A549 (cell line): ENCODE measurements around the gene PTH2. TPM values are rescaled to one million over a fixed set of nuclear protein-coding genes. Genes with fewer than 3 reads are reported as not detected.

Source experiments
- ATAC-seq, 2 experiments: fragments of 200-7000 bp in 1 of 2; fragments of >200 bp in 1 of 2; cut with Nextera tagmentation in 1 of 2; cut with Tn5 transposase in 1 of 2; 3 replicates each; pipeline versions ENCODE4 v1.8.0 to v1.9.1; 2018 to 2020; ENCODE audit warnings: mild to moderate bottlenecking in 1 of 2, moderate library complexity in 1 of 2
- CTCF ChIA-PET: fragments of 300-600 bp; sonication (Branson Sonifier 250); formaldehyde crosslinking; extraction: SDS; loops from one replicate; lab custom pipeline; 2021; ENCODE audit warnings: antibody characterized with exemption, inconsistent platforms; lab: Yijun Ruan, JAX
- POLR2A ChIA-PET: fragments of 350-600 bp; formaldehyde crosslinking; extraction: SDS; loops from one replicate; lab custom pipeline; 2021; ENCODE audit warnings: antibody characterized with exemption, inconsistent platforms; lab: Yijun Ruan, JAX
- DNase-seq, 2 experiments: peaks; one replicate each; pipeline versions ENCODE4 v3.0.0 to v3.0.0-alpha.2; 2011 to 2016; ENCODE audit warnings: low read depth in 1 of 2, low spot score in 1 of 2
- FAIRE-seq: peaks from 2 replicates; lab custom pipeline; 2011; peaks lifted over from hg19 to GRCh38; lab: Jason Lieb, UNC
- H3K27ac ChIP-seq, 2 experiments: fragments of >200 bp; sonication (Bioruptor Twin); formaldehyde crosslinking; 3 replicates each; pipeline ENCODE4 v1.5.1; 2016 to 2017
- H3K4me1 ChIP-seq: fragments of >200 bp; sonication (Bioruptor Twin); formaldehyde crosslinking; 3 replicates; pipeline ENCODE4 v1.6.1; 2016
- H3K4me2 ChIP-seq: fragments of >200 bp; sonication (Bioruptor Twin); formaldehyde crosslinking; 3 replicates; pipeline ENCODE4 v1.6.1; 2016
- H3K4me3 ChIP-seq: fragments of >200 bp; sonication (Bioruptor Twin); formaldehyde crosslinking; 3 replicates; pipeline ENCODE4 v1.5.1; 2016
- H3K9me3 ChIP-seq: fragments of >200 bp; sonication (Bioruptor Twin); formaldehyde crosslinking; 3 replicates; pipeline ENCODE4 v1.6.1; 2016
- BCL3 ChIP-seq: fragments of >200 bp; sonication (Bioruptor Twin); formaldehyde crosslinking; IDR thresholded peaks from 3 replicates; pipeline ENCODE4 v1.6.1; 2016
- BHLHE40 ChIP-seq: IDR thresholded peaks from 2 replicates; pipeline ENCODE4 v1.6.1; 2012; ENCODE audit warnings: low read depth, low read length, inconsistent platforms
- CEBPB ChIP-seq, 2 experiments: fragments of >200 bp in 1 of 2; sonication (Bioruptor Twin) in 1 of 2; formaldehyde crosslinking in 1 of 2; IDR thresholded peaks; 2 replicates each; pipeline ENCODE4 v1.6.1; 2012 to 2016
- CHD4 ChIP-seq: fragments of 200-600 bp; sonication (generic); IDR thresholded peaks from 2 replicates; pipeline ENCODE4 v1.6.1; 2016; ENCODE audit warnings: antibody characterized with exemption, mild to moderate bottlenecking, borderline replicate concordance
- EHMT2 ChIP-seq: fragments of 200-600 bp; sonication (generic); IDR thresholded peaks from 2 replicates; pipeline ENCODE4 v1.6.1; 2016; ENCODE audit warnings: antibody characterized with exemption, low read depth, mild to moderate bottlenecking, moderate library complexity
- EP300 ChIP-seq, 2 experiments: fragments of >200 bp; sonication (Bioruptor Twin); formaldehyde crosslinking; IDR thresholded peaks; 2 replicates in 1 of 2; 3 replicates in 1 of 2; pipeline ENCODE4 v1.6.1; 2016 to 2017
- HDAC2 ChIP-seq: fragments of 200-600 bp; sonication (generic); IDR thresholded peaks from 2 replicates; pipeline ENCODE4 v1.6.1; 2016
- JUN ChIP-seq, 2 experiments: fragments of >200 bp; sonication (Bioruptor Twin); formaldehyde crosslinking; IDR thresholded peaks; 2 replicates in 1 of 2; 3 replicates in 1 of 2; pipeline ENCODE4 v1.6.1; 2016 to 2017
- JUNB ChIP-seq: fragments of >200 bp; sonication (Bioruptor Twin); formaldehyde crosslinking; IDR thresholded peaks from 2 replicates; pipeline ENCODE4 v1.6.1; 2016
- MAFK ChIP-seq: fragments of 450-650 bp; IDR thresholded peaks from 2 replicates; pipeline ENCODE4 v1.6.1; 2014; ENCODE audit not compliant: partially characterized antibody
- MYC ChIP-seq: IDR thresholded peaks from 2 replicates; pipeline ENCODE4 v1.6.1; 2012; ENCODE audit warnings: mild to moderate bottlenecking, inconsistent platforms, low read length, improper control_type of control experiment, borderline replicate concordance
- NFE2L2 ChIP-seq: fragments of 150-350 bp; conservative IDR thresholded peaks from 2 replicates; pipeline ENCODE4 v1.6.1; 2014; ENCODE audit warnings: low read length
- NPAS2 ChIP-seq: fragments of 250-450 bp; sonication (Bioruptor Pico); IDR thresholded peaks from 2 replicates; pipeline ENCODE4 v1.8.0; 2022; ENCODE audit warnings: mild to moderate bottlenecking, moderate library complexity, borderline replicate concordance
- NR3C1 ChIP-seq: fragments of >200 bp; sonication (Bioruptor Twin); formaldehyde crosslinking; IDR thresholded peaks from 3 replicates; pipeline ENCODE4 v1.6.1; 2017
- POLR2A ChIP-seq: IDR thresholded peaks from 2 replicates; pipeline ENCODE4 v1.6.1; 2012; ENCODE audit warnings: mild to moderate bottlenecking, low read length
- REST ChIP-seq: fragments of 200-600 bp; sonication (generic); IDR thresholded peaks from 2 replicates; pipeline ENCODE4 v1.6.1; 2016; ENCODE audit warnings: antibody characterized with exemption, mild to moderate bottlenecking, moderate library complexity
- RNF2 ChIP-seq: fragments of 200-600 bp; sonication (generic); IDR thresholded peaks from 2 replicates; pipeline ENCODE4 v1.6.1; 2016; ENCODE audit warnings: low read depth, mild to moderate bottlenecking, antibody characterized with exemption, moderate library complexity, borderline replicate concordance
- SMC3 ChIP-seq: fragments of >200 bp; sonication (Bioruptor Twin); formaldehyde crosslinking; IDR thresholded peaks from 3 replicates; pipeline ENCODE4 v1.6.1; 2018; ENCODE audit warnings: inconsistent platforms
- TP53 ChIP-seq: fragments of 250-450 bp; sonication (Bioruptor Pico); IDR thresholded peaks from 2 replicates; pipeline ENCODE4 v1.5.0; 2021; ENCODE audit warnings: mild to moderate bottlenecking, moderate library complexity
- USF2 ChIP-seq: fragments of 450-650 bp; IDR thresholded peaks from 2 replicates; pipeline ENCODE4 v1.6.1; 2014; ENCODE audit warnings: antibody characterized with exemption
- ZC3H11A ChIP-seq: fragments of 450-650 bp; IDR thresholded peaks from 2 replicates; pipeline ENCODE4 v1.6.1; 2014; ENCODE audit warnings: antibody characterized with exemption, mild to moderate bottlenecking
- ZNF302 ChIP-seq: fragments of 250-450 bp; sonication (Bioruptor Pico); IDR thresholded peaks from 2 replicates; pipeline ENCODE4 v1.9.0; 2021; ENCODE audit warnings: inconsistent platforms, mild to moderate bottlenecking, moderate library complexity
- ZSCAN20 ChIP-seq: fragments of 250-450 bp; sonication (Bioruptor Pico); IDR thresholded peaks from 2 replicates; pipeline ENCODE4 v1.8.0; 2022; ENCODE audit warnings: mild to moderate bottlenecking, moderate library complexity
- WGBS: methylation state at CpG from one replicate; pipeline ENCODE4 v1.1.6; 2017; ENCODE audit errors: missing lambda C conversion rate; 5-methylcytosine and 5-hydroxymethylcytosine counted together
- polyA plus RNA-seq, 4 experiments: library from polyadenylated mRNA; depleted of rRNA in 3 of 4; stranded (reverse); fragments of >200 nt; fragmentation: RNase III in 1 of 4; extraction: RNeasy Plus Mini Kit Qiagen cat#74134 plus additional on column Dnase treatment in 1 of 4; gene quantifications; 2 replicates in 3 of 4; 3 replicates in 1 of 4; pipeline ENCODE4 v1.2.3, GENCODE V29; 2011 to 2017

PTH2 gene
- polyA plus RNA-seq, 2 of the 4 experiments (the other 2 are of a cell fraction) = not detected

- WGBS = 53% methylated on average over 7 of the region's 7 CpGs
- Histone ChIP-seq H3K4me1 (0 out of 3 replicates have a peak, but pooled peaks cover 2% of the 10 kb centered on the region), H3K9me3 (no peaks in the 10 kb centered on the region), H3K4me2 (no peak overlapping the region), H3K27ac (no peak overlapping the region), H3K4me3 (no peak overlapping the region)
- no peak for FAIRE-seq
- ATAC-seq = no peak
- POLR2A ChIA-PET = no interaction called here
- no peak for DNase-seq
- CTCF ChIA-PET = interaction anchor here (1.4 to 5.7 kb wide), 8 partner anchors 9 to 191 kb away, joined by 3 to 30 read pairs (median 6); no protein-coding TSS in a partner anchor
- no peak for TF ChIP-seq SMC3
- no peak for TF ChIP-seq NFE2L2
- no peak for TF ChIP-seq NPAS2 (CRISPR knock-in tag)
- no peak for TF ChIP-seq MYC
- no peak for TF ChIP-seq NR3C1
- no peak for TF ChIP-seq ZNF302
- TF ChIP-seq HDAC2 = no peak
- TF ChIP-seq ZC3H11A = no peak
- TF ChIP-seq CHD4 = no peak
- no peak for TF ChIP-seq BCL3
- TF ChIP-seq JUNB = no peak
- TF ChIP-seq EHMT2 = no peak
- no peak for TF ChIP-seq RNF2
- TF ChIP-seq MAFK = no peak
- TF ChIP-seq TP53 (CRISPR knock-in tag) = no peak
- TF ChIP-seq JUN (IDR thresholded peaks at IDR 0.05) = no peak
- TF ChIP-seq POLR2A = no peak
- TF ChIP-seq, all 56 proteins: peak for 0
Measured at GRCh38 chr19:49417088-49417487, 6.2 kb downstream of the PTH2 start.

GRCh38 chr19:49415810-49416200 is 7.4 kb downstream of the PTH2 start:
- no peak for DNase-seq
- Histone ChIP-seq H3K27ac (no peak overlapping the region), H3K4me1 (no peaks in the 10 kb centered on the region), H3K4me2 (no peak overlapping the region), H3K9me3 (no peaks in the 10 kb centered on the region), H3K4me3 (no peak overlapping the region)
- no peak for TF ChIP-seq POLR2A
- no peak for TF ChIP-seq ZSCAN20 (CRISPR knock-in tag)
- no peak for TF ChIP-seq SMC3
- TF ChIP-seq EP300 (IDR thresholded peaks at IDR 0.05) = no peak
- no peak for TF ChIP-seq CEBPB (IDR thresholded peaks at IDR 0.05)
- TF ChIP-seq REST = no peak
- no peak for TF ChIP-seq BHLHE40
- no peak for TF ChIP-seq USF2
- 90% methylated on average over 2 of the region's 2 CpGs for WGBS
- CTCF ChIA-PET = interaction anchor here (1.2 to 3.9 kb wide), 3 partner anchors 8 to 24 kb away, joined by 3 to 22 read pairs (median 16); no protein-coding TSS in a partner anchor
- no peak for FAIRE-seq
- POLR2A ChIA-PET = no interaction called here
- no peak for ATAC-seq
